Hepatocyte (in vitro differentiated cells): Measurements from ENCODE around the gene ABCA10. TPM values are rescaled to one million over a fixed set of nuclear protein-coding genes. Genes with fewer than 3 reads are reported as not detected.
A peak's percentile ranks its signal among the peaks of the same experiment; 100 is the strongest.

Experiments used
- DNase-seq: peaks from one replicate; pipeline ENCODE4 v3.0.0-alpha.2; 2016; ENCODE audit warnings: low spot score
- H2AFZ ChIP-seq: fragments of 200-600 bp; sonication (generic); 2 replicates; pipeline ENCODE4 v1.6.0; 2016; ENCODE audit warnings: antibody characterized with exemption, mild to moderate bottlenecking
- H3K27ac ChIP-seq: fragments of 200-600 bp; sonication (generic); 2 replicates; pipeline ENCODE4 v1.5.1; 2016; ENCODE audit warnings: mild to moderate bottlenecking
- H3K27me3 ChIP-seq: fragments of 200-600 bp; sonication (generic); 2 replicates; pipeline ENCODE4 v1.6.1; 2016
- H3K36me3 ChIP-seq: fragments of 200-600 bp; sonication (generic); replicated peaks from 2 replicates; pipeline ENCODE4 v1.5.1; 2016; ENCODE audit warnings: low read depth; ENCODE audit not compliant: insufficient read depth
- H3K4me1 ChIP-seq: fragments of 200-600 bp; sonication (generic); 2 replicates; pipeline ENCODE4 v1.5.1; 2016; ENCODE audit warnings: mild to moderate bottlenecking, moderate library complexity; ENCODE audit not compliant: insufficient read depth
- H3K4me2 ChIP-seq: fragments of 200-600 bp; sonication (generic); 2 replicates; pipeline ENCODE4 v1.6.0; 2016
- H3K4me3 ChIP-seq: fragments of 200-600 bp; sonication (generic); 2 replicates; pipeline ENCODE4 v1.5.1; 2016; ENCODE audit warnings: mild to moderate bottlenecking
- H3K79me2 ChIP-seq: fragments of 200-600 bp; sonication (generic); 2 replicates; pipeline ENCODE4 v1.6.0; 2017; ENCODE audit warnings: mild to moderate bottlenecking
- H3K9me2 ChIP-seq: fragments of 200-600 bp; sonication (generic); replicated peaks from 2 replicates; pipeline ENCODE4 v1.6.0; 2017; ENCODE audit warnings: mild to moderate bottlenecking; ENCODE audit not compliant: insufficient read depth
- H3K9me3 ChIP-seq: fragments of 200-600 bp; sonication (generic); 2 replicates; pipeline ENCODE4 v1.5.1; 2016; ENCODE audit warnings: low read depth, mild to moderate bottlenecking
- H4K20me1 ChIP-seq: fragments of 200-600 bp; sonication (generic); 2 replicates; pipeline ENCODE4 v1.6.0; 2016; ENCODE audit warnings: mild to moderate bottlenecking; ENCODE audit not compliant: insufficient read depth, poor library complexity, severe bottlenecking
- EZH2 ChIP-seq: fragments of 200-600 bp; sonication (generic); IDR thresholded peaks from 2 replicates; pipeline ENCODE4 v1.6.1; 2016; ENCODE audit warnings: antibody characterized with exemption, mild to moderate bottlenecking, borderline replicate concordance
- EZH2phosphoT487 ChIP-seq: fragments of 200-600 bp; sonication (generic); IDR thresholded peaks from one replicate; pipeline ENCODE4 v1.6.1; 2018; ENCODE audit warnings: antibody characterized with exemption, mild to moderate bottlenecking, low read depth, moderate library complexity; ENCODE audit not compliant: unreplicated experiment, severe bottlenecking
- WGBS: methylation state at CpG from one replicate; pipeline ENCODE4 v1.1.6; 2016; ENCODE audit warnings: low lambda C conversion rate; ENCODE audit errors: missing lambda C conversion rate; 5-methylcytosine and 5-hydroxymethylcytosine counted together
- polyA plus RNA-seq: library from polyadenylated mRNA; unstranded; fragments of >200 nt; fragmentation: Nextera tagmentation; extraction: Ambion mirVana; gene quantifications from 2 replicates; pipeline ENCODE4 v1.2.1, GENCODE V29; 2016
- total RNA-seq: library from RNA; depleted of rRNA; stranded (reverse); fragments of >200 nt; gene quantifications from 2 replicates; pipeline ENCODE4 v1.2.3, GENCODE V29; 2014
- TF ChIP-seq, protein P1 (sequence below): fragments of 200-600 bp; sonication (generic); IDR thresholded peaks from 2 replicates; pipeline ENCODE4 v1.5.1; 2016; ENCODE audit warnings: antibody characterized with exemption, mild to moderate bottlenecking; ENCODE audit not compliant: poor library complexity

The ABCA10 gene
- total and polyA plus RNA-seq, 2 experiments from 2014 or later, result 4.7 TPM; not detected in 1

DNA sequence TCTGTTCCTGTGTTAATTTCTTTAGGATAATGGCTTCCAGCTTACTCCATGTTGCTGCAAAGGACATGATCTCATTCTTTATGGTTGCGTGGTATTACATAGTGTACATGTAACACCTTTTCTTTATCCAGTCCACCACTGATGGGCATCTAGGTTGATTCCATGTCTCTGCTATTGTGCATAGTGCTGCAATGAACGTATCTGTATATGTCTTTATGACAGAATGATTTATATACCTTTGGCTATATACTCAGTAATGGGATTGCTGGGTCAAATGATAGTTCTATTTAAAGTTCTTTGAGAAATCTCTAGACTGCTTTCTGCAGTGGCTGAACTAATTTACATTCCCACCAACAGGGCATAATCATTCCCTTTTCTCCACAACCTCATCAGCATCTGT lies 39.8 kb downstream of the ABCA10 start:
- no peak overlapping the region for H3K27ac ChIP-seq
- no peak overlapping the region for H3K4me3 ChIP-seq
- no peak overlapping the region for H2AFZ ChIP-seq
- H3K79me2 ChIP-seq, result no peaks in the 10 kb centered on the region
- no peaks in the 10 kb centered on the region for H4K20me1 ChIP-seq
- H3K9me2 ChIP-seq, result no peaks in the 10 kb centered on the region
- DNase-seq, result no peak
- no peak overlapping the region for H3K4me2 ChIP-seq
- no peaks in the 10 kb centered on the region for H3K9me3 ChIP-seq
- no peak for TF ChIP-seq EZH2
- TF ChIP-seq, protein P1, sequence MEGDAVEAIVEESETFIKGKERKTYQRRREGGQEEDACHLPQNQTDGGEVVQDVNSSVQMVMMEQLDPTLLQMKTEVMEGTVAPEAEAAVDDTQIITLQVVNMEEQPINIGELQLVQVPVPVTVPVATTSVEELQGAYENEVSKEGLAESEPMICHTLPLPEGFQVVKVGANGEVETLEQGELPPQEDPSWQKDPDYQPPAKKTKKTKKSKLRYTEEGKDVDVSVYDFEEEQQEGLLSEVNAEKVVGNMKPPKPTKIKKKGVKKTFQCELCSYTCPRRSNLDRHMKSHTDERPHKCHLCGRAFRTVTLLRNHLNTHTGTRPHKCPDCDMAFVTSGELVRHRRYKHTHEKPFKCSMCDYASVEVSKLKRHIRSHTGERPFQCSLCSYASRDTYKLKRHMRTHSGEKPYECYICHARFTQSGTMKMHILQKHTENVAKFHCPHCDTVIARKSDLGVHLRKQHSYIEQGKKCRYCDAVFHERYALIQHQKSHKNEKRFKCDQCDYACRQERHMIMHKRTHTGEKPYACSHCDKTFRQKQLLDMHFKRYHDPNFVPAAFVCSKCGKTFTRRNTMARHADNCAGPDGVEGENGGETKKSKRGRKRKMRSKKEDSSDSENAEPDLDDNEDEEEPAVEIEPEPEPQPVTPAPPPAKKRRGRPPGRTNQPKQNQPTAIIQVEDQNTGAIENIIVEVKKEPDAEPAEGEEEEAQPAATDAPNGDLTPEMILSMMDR, result no peak
- no peak for TF ChIP-seq EZH2phosphoT487
- H3K36me3 ChIP-seq, result no peaks in the 10 kb centered on the region
- no peaks in the 10 kb centered on the region for H3K27me3 ChIP-seq
- no peaks in the 10 kb centered on the region for H3K4me1 ChIP-seq
- WGBS, result 76% methylated on average over 2 of the region's 2 CpGs

DNA sequence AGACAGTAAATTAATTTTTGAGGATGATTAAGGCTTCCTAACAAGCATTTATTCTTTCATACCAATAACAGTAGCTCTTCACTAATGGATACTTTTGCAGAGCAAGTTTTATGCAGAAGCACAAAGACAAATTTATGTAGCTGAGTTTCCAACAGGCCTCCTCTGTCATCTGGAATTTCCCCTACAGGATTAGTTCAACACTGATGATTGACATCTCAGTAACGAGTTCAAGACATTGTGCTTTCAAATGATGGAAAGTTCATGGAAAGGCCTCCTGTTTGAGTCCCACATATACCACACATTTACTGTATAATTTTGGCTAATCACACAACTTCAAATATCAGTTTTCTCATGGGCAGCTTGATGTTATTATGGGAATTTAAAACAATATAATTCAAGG lies 40.6 kb downstream of the ABCA10 start:
- H3K4me3 ChIP-seq, result no peak overlapping the region
- no peaks in the 10 kb centered on the region for H3K9me3 ChIP-seq
- no peaks in the 10 kb centered on the region for H3K79me2 ChIP-seq
- TF ChIP-seq, protein P1, result no peak
- TF ChIP-seq EZH2phosphoT487 (no peak), EZH2 (no peak)
- H3K9me2 ChIP-seq, result no peaks in the 10 kb centered on the region
- H3K27me3 ChIP-seq, result no peaks in the 10 kb centered on the region
- DNase-seq, result no peak
- H2AFZ ChIP-seq, result no peak overlapping the region
- H3K4me2 ChIP-seq, result no peak overlapping the region
- 72% methylated on average over 1 of the region's 1 CpG for WGBS
- no peaks in the 10 kb centered on the region for H4K20me1 ChIP-seq
- H3K36me3 ChIP-seq, result no peaks in the 10 kb centered on the region
- no peak overlapping the region for H3K27ac ChIP-seq
- H3K4me1 ChIP-seq, result no peaks in the 10 kb centered on the region

DNA sequence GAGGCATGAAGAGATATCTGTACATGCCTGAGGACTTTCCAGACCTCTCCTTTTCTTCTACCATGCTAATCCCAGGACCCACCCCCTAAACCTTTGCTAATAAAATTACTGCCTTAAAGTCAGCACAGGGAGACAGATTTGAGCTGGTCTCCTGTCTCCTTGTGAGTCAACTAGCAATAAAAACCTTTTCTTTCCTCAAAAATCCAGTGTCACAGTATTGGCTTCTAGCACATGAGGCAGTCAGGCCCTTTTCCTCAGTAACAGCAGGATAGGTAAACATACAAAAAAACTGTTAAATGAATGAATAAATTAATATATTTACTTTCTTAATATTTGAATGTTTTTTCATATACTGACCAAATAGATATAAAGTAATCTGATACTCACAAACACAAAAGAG lies 41.3 kb downstream of the ABCA10 start:
- H3K9me2 ChIP-seq, result no peaks in the 10 kb centered on the region
- TF ChIP-seq, protein P1, result no peak
- TF ChIP-seq EZH2phosphoT487, result no peak
- TF ChIP-seq EZH2, result no peak
- H3K4me2 ChIP-seq, result no peak overlapping the region
- no peaks in the 10 kb centered on the region for H3K27me3 ChIP-seq
- no peaks in the 10 kb centered on the region for H4K20me1 ChIP-seq
- no peak overlapping the region for H3K4me3 ChIP-seq
- no peaks in the 10 kb centered on the region for H3K36me3 ChIP-seq
- no peaks in the 10 kb centered on the region for H3K4me1 ChIP-seq
- DNase-seq, result peak; percentile 3
- no peaks in the 10 kb centered on the region for H3K79me2 ChIP-seq
- no peak overlapping the region for H2AFZ ChIP-seq
- H3K27ac ChIP-seq, result no peak overlapping the region
- H3K9me3 ChIP-seq, result no peaks in the 10 kb centered on the region
